DOHH2 (cell line): ENCODE measurements around the gene ZSCAN4.

Source experiments
- EZH2phosphoT487 ChIP-seq: fragments of 200-600 bp; sonication (generic); IDR thresholded peaks from 2 replicates; pipeline ENCODE4 v1.6.1; 2017; ENCODE audit warnings: borderline replicate concordance, mild to moderate bottlenecking, antibody characterized with exemption, low read length, moderate library complexity, mixed read lengths
- TF ChIP-seq, protein P1 (sequence below): fragments of 200-600 bp; sonication (generic); IDR thresholded peaks from one replicate; pipeline ENCODE4 v1.5.1; 2014; ENCODE audit warnings: antibody characterized with exemption, mild to moderate bottlenecking, low read depth, low read length; ENCODE audit not compliant: poor library complexity, severe bottlenecking

- TF ChIP-seq EZH2phosphoT487 = no peak
- TF ChIP-seq, protein P1, sequence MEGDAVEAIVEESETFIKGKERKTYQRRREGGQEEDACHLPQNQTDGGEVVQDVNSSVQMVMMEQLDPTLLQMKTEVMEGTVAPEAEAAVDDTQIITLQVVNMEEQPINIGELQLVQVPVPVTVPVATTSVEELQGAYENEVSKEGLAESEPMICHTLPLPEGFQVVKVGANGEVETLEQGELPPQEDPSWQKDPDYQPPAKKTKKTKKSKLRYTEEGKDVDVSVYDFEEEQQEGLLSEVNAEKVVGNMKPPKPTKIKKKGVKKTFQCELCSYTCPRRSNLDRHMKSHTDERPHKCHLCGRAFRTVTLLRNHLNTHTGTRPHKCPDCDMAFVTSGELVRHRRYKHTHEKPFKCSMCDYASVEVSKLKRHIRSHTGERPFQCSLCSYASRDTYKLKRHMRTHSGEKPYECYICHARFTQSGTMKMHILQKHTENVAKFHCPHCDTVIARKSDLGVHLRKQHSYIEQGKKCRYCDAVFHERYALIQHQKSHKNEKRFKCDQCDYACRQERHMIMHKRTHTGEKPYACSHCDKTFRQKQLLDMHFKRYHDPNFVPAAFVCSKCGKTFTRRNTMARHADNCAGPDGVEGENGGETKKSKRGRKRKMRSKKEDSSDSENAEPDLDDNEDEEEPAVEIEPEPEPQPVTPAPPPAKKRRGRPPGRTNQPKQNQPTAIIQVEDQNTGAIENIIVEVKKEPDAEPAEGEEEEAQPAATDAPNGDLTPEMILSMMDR = no peak
Measured at GRCh38 chr19:57648331-57649003, 20.3 kb upstream of the ZSCAN4 start.
